Measurements from ENCODE around the gene USP19. TPM values are rescaled to one million over a fixed set of nuclear protein-coding genes. Genes with fewer than 3 reads are reported as not detected.
A peak's percentile ranks its signal among the peaks of the same experiment; 100 is the strongest.

Gene USP19
- total RNA-seq, 6 experiments from 2014 or later: 35.2 to 49.2 (median 42.6) TPM

DNA sequence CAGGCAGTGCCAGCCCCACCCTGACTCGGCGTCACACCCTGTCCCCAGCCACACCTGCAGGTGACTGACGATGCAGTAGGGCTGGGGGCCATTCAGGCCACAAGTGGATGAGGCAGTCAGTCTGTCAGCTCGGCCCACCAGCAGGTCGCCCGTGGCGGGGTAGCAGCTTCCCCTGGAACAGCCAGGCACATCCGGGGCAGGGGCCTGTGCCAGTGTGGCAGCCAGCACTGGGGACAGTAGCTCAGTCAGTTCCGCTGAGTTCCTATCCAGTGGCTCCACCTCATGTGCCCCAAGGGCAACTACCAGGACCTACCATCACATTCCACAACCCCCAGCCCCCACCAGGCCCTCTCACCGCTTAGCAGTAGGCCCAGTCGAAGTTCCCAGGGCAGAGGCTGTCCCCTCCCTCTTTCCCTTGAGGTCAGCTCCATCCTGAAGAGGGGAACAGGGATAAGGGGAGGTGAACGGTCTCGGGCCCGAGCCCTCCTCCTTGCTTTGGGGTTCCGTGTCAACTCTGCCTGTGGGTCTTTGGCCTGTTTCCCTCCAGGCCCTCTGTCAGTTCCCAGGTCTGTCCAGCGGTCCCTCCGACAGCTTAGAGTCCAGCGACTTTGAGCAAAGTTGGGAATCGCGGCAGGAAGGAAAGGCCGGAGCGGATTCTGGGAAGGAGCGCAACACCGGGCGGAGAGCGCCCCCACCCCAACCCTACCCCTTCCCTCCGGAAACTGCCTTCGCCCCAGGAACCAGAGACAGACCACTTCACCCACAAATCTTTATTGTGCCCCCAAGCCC is 12.0 kb upstream of the USP19 start, which contains the start of gene LAMB2:
LAMB2 (minus strand) TSS at position 614 of the 789 bp plus-strand sequence; CDS start at position 431, 183 bp downstream.
- Mint-ChIP-seq H3K27ac (peak within 1 kb of the TSS; percentile 96), H3K36me3 (ENCODE audit: low read depth) (peaks cover 24% of the 10 kb centered on the region), H3K27me3 (ENCODE audit: insufficient read depth) (peaks cover 4% of the 10 kb centered on the region; the same call in 1 of the 2 replicates), H3K9me3 (no peaks in the 10 kb centered on the region), H3K4me1 (ENCODE audit: low read depth) (peaks cover 26% of the 10 kb centered on the region), H3K4me3 (peak within 1 kb of the TSS; percentile 90)
- TF ChIP-seq, protein P1, sequence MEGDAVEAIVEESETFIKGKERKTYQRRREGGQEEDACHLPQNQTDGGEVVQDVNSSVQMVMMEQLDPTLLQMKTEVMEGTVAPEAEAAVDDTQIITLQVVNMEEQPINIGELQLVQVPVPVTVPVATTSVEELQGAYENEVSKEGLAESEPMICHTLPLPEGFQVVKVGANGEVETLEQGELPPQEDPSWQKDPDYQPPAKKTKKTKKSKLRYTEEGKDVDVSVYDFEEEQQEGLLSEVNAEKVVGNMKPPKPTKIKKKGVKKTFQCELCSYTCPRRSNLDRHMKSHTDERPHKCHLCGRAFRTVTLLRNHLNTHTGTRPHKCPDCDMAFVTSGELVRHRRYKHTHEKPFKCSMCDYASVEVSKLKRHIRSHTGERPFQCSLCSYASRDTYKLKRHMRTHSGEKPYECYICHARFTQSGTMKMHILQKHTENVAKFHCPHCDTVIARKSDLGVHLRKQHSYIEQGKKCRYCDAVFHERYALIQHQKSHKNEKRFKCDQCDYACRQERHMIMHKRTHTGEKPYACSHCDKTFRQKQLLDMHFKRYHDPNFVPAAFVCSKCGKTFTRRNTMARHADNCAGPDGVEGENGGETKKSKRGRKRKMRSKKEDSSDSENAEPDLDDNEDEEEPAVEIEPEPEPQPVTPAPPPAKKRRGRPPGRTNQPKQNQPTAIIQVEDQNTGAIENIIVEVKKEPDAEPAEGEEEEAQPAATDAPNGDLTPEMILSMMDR (IDR thresholded peaks at IDR 0.05): peak; percentile 35; the same call in 1 of the 2 replicates
- peak; percentile 84 for DNase-seq

DNA sequence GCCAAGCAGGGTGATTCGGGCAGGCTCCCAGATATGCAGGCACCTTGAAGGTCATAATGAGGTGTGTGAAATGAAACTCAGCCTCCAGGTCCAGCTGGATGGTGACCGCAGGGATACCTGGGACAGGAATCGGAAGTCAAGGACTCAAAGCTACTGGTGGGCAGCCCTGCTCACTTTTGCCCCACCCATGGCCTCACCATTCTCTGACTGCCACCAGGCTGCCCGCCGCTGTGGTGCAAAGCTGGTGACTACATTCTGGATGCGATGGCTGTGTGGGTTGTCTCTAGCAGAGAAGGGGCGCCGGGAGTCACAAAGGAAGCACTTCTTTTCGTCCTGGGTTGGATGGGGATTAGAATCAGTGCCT is 11.4 kb upstream of the USP19 start:
- no peak for DNase-seq
- H3K9me3 Mint-ChIP-seq: no peaks in the 10 kb centered on the region
- H3K4me3 Mint-ChIP-seq: peak overlapping the region; percentile 90
- H3K4me1 Mint-ChIP-seq (ENCODE audit: low read depth): peaks cover 26% of the 10 kb centered on the region
- H3K27ac Mint-ChIP-seq: peak overlapping the region; percentile 96
- peaks cover 24% of the 10 kb centered on the region for H3K36me3 Mint-ChIP-seq (ENCODE audit: low read depth)
- peaks cover 4% of the 10 kb centered on the region; the same call in 1 of the 2 replicates for H3K27me3 Mint-ChIP-seq (ENCODE audit: insufficient read depth)
- TF ChIP-seq, protein P1 (IDR thresholded peaks at IDR 0.05): no peak; the same call in 1 of the 2 replicates

DNA sequence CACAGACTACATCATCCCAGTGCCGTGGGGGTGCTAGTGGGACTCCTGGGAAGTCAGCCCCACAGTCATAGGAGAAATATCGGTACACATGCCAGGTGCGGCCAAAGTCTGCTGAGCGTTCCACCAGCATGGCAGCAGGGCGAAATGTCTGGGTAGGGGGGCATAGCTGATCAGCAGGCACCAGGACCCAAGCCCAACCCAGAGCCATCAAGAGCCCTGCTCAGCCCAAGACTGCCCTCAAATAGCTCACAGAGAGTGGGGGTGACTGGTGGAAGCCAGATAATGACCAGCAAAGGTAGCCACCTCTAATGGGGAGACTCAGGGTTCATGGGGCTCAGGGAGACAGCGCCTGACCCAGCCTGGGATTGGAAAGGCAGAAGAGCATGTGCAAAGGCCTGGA is 11.0 kb upstream of the USP19 start:
- no peak for DNase-seq
- Mint-ChIP-seq H3K4me3 (peak overlapping the region; percentile 90), H3K27me3 (ENCODE audit: insufficient read depth) (peaks cover 4% of the 10 kb centered on the region; the same call in 1 of the 2 replicates), H3K27ac (peak overlapping the region; percentile 96), H3K4me1 (ENCODE audit: low read depth) (peaks cover 26% of the 10 kb centered on the region), H3K9me3 (no peaks in the 10 kb centered on the region), H3K36me3 (ENCODE audit: low read depth) (peaks cover 24% of the 10 kb centered on the region)
- TF ChIP-seq, protein P1 (IDR thresholded peaks at IDR 0.05): no peak

DNA sequence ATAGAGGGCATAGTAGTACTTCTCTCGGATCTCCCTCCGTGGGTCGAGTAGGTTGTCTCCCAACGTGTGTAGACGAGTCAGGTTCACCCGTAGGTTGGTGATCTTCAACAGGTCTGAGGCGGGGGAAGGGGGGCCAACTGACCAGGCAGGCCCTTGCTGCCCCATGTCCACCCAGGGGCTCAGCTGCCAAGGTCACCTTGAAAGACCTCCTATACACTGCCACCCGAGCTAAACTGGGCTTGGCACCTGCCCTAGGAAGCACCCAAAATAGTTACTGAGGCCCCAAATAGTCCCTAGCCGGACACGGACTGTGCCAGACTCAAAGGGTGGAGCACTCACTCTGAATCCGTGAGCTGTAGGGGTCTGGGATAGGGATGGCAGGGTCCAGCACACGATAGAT is 10.4 kb upstream of the USP19 start:
- Mint-ChIP-seq H3K27me3 (ENCODE audit: insufficient read depth) (peaks cover 4% of the 10 kb centered on the region; the same call in 1 of the 2 replicates), H3K9me3 (no peaks in the 10 kb centered on the region), H3K4me1 (ENCODE audit: low read depth) (peaks cover 26% of the 10 kb centered on the region), H3K27ac (no peak overlapping the region), H3K36me3 (ENCODE audit: low read depth) (peaks cover 24% of the 10 kb centered on the region), H3K4me3 (peak overlapping the region; percentile 90; the same call in 1 of the 2 replicates)
- TF ChIP-seq, protein P1 (IDR thresholded peaks at IDR 0.05): no peak
- no peak for DNase-seq

DNA sequence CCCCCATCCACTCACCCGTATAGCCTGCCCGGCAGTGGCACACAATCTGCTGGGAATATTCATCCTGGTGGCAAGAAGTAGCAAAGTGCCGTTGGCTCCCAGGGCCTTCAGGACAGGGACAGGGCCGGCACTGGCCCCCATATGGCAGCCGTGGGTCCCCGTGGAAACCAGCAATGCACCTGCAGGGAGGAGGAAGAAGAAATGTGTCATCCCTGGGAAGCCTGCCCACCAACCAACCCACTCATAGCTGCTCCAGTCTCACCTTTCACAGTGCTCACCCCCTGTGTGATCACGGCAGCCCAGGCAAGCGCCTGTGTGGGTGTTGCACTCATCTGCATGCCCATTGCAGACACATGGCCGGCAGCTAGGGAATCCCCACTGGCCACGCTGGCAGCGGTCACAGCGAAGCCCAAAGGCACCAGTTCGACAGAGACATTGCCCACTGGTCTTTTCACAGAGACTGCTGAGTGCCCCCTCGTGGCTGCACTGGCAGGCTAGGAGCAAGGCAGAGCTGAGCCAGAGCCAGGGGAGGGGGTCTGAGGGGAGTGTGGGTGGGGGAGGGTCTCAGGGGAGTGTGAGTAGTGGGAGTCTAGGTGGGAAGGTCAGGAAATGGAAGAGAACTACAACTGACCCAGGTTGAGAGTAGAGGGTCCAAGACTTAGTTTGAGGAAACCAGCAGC is 4.5 kb upstream of the USP19 start:
- Mint-ChIP-seq H3K27me3 (ENCODE audit: insufficient read depth) (peaks cover 8% of the 10 kb centered on the region), H3K9me3 (no peaks in the 10 kb centered on the region), H3K4me3 (no peak overlapping the region), H3K36me3 (ENCODE audit: low read depth) (peaks cover 7% of the 10 kb centered on the region), H3K4me1 (ENCODE audit: low read depth) (no peaks in the 10 kb centered on the region), H3K27ac (no peak overlapping the region; the same call in 1 of the 2 replicates)
- TF ChIP-seq, protein P1 (IDR thresholded peaks at IDR 0.05): no peak
- no peak for DNase-seq
